Dermis lymphatic vessel endothelial cell (primary cell): ENCODE results near the gene AMER3. TPM values are rescaled to one million over a fixed set of nuclear protein-coding genes. Genes with fewer than 3 reads are reported as not detected.

ENCODE experiments used
- total RNA-seq: library from RNA; depleted of rRNA; stranded (reverse); fragments of >200 nt; gene quantifications from 2 replicates; pipeline ENCODE4 v1.2.1, GENCODE V29; 2014

The AMER3 gene, protein sequence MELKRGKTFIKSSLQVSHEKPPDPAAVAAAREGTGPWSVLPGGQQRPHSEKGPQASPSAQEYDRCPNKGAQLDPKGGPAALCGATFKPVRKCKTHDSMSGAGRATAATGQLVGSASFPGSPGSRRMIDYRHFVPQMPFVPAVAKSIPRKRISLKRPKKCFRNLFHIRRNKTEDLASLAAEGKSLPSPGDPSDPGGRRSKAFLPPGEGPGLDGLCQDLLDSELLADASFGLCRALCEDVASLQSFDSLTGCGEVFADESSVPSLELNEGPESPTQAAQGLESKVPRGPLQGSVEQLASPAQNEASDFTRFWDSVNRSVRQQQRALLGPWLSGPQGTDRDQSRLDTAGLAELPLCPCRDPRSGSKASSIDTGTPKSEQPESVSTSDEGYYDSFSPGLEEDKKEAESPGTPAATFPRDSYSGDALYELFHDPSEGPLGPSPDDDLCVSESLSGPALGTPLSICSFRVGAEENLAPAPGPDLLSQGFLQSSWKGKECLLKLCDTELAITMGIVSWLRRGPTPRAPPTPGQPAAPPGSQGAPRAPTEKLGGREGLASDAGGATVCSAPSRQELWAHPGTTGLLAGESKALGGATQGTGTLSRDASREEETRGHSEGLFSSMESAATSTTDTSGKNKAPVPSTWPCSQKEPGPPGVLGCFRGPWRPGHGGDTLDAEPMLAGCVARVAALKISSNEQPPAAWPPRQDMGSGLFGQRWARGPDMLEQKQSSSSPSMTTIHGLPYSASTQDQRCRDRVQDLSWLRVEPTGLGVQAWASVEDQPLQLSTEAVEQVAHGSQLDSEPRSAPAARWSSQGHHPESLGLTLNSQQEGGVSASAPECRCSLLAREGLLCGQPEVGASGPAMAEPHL
- total RNA-seq, result not detected in 2 replicates

GRCh38 chr2:130755256-130756052, at the start of gene AMER3:
TSS of gene AMER3 (plus strand) at chr2:130755540. CDS start at chr2:130762073, 6,533 bp downstream.

DNA sequence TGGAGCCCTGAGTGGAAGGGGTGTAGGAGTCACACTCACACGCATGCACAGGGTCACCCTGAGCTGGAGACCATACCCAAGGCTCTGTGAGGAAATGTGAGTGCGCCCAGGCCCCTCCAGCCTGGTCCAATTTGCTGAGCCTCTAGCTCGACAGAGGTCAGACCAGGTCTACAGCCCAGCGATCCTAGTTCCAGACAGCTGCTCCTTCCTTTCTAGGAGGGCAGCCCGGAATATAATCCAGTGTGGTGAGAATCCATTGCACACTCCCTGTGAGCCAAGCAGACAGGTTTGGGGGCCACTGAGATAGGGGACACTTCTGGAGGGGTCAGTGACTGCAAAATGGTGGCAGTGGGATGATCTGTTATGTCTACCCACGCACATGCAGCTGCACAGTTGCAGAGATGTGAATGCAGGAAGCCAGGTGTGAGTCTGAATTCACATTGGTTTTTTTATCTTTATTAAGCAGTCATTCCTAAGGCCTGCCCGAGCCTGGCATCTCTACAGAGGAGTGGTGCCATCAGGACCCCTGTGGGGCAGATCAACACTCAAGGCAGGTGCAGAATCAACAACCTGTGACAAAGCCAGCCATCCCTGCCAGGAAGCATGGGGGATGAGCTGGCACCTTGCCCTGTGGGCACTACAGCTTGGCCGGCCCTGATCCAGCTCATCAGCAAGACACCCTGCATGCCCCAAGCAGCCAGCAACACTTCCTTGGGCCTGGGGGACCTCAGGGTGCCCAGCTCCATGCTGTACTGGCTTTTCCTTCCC, 26.6 kb upstream of the AMER3 start, which contains the start of gene GPR148:
Gene GPR148 (plus strand): TSS at position 522 of the 768 bp plus-strand sequence. CDS start 82 bp downstream, at position 604.

Other genes with a start within 250 kb of the AMER3 start
- 0.17 and 0.98 TPM in 2 replicates for gene POTEI, start 246.2 kb upstream of the AMER3 start, total RNA-seq
- gene CFC1B, start 234.3 kb upstream of the AMER3 start, total RNA-seq, result not detected in 2 replicates
- gene CFC1, start 156.0 kb upstream of the AMER3 start, total RNA-seq, result not detected in 2 replicates
- gene POTEJ, start 144.1 kb upstream of the AMER3 start, total RNA-seq, result 0.26 and 1.1 TPM in 2 replicates
- gene GPR148, start 26.5 kb upstream of the AMER3 start, total RNA-seq, result not detected in 2 replicates
- gene ARHGEF4, start 81.4 kb downstream of the AMER3 start, total RNA-seq, result 0.09 and 0.98 TPM in 2 replicates